Activated CD4-positive, alpha-beta T cell treated with anti-CD3 and anti-CD28 coated beads, Interleukin-2, Interleukin-4, amounts not matched to agents 100 ng/mL and 50 ng/mL, durations not matched to agents 16 hours and 8 hours (primary cell): ENCODE measurements around the gene POFUT2.

ENCODE experiments used
- DNase-seq: peaks from one replicate; pipeline ENCODE4 v3.0.0-alpha.2; 2020; ENCODE audit warnings: low spot score

Gene POFUT2

DNA sequence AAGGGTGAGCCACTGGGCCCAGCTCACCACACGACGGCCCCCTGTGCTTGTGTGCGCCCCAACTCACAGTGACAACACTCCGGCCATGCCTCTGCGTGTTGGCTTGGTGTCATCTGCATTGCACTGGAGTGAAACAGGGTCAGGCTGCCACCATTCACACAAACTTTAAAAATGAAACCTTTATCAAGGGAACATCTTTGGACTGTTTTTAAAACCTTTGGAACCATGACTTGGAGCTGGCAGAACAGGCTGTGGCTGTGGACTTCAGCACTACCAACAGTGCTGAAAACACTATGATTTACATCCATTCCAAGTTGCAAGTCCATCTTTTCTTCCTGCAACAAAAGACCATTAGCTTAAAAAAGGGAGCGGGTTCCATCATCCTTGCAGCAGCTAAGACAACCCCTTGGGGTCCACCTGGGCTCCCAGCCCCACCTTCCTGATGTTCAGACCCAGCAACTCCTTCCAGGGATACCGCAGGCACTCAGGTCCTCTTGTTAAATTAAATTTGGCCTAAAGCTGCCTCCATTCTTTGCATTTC is 25.6 kb downstream of the POFUT2 start:
- DNase-seq: no peak

DNA sequence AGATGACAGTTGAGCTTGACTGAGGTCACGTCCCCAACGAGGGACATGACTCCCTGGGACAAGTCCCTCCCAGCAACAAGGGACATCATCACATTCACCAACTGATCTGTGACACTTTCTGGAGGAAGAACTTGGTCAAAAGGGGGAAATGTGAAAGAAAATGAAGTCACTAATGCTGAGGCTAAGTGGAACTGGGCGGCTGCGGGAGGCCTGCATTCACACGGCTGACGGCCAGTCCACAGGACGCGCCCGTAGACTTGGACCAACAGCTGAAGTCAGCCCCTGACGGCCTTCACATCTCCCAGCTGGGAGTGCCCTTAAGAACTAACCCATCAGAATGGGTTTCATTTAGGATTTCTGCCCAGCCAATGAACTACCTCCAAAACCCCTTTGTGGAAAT is 26.6 kb downstream of the POFUT2 start:
- no peak for DNase-seq

DNA sequence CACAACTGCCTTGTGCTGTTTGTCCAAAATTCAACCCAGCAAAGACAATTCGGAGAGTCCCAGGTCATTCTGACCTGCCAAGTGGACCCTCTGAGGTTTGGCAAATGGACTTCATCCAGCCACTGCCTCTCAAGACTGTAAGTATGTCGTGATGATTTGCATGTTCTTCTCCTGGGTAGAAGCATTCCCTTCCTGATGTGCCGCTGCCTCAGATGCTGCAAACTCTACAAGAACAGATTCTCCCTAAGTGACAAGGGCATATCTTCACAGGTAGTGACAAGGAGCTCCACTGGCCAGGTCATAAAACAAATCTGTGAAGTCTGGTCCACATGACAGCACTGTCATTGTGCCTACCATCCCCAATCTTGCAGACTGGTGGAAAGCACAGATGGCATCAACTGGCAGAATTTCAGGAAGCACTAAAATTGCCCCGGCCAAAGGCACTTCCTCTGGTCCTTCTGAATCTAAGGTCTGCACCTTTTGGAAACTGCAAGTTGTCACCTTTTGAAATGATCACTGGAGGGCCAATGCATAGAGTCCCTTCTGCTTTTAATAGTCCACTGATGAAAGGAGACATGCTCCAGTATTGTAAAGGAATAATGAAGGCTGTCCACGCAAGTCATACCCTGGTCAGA is 27.4 kb downstream of the POFUT2 start:
- no peak for DNase-seq

DNA sequence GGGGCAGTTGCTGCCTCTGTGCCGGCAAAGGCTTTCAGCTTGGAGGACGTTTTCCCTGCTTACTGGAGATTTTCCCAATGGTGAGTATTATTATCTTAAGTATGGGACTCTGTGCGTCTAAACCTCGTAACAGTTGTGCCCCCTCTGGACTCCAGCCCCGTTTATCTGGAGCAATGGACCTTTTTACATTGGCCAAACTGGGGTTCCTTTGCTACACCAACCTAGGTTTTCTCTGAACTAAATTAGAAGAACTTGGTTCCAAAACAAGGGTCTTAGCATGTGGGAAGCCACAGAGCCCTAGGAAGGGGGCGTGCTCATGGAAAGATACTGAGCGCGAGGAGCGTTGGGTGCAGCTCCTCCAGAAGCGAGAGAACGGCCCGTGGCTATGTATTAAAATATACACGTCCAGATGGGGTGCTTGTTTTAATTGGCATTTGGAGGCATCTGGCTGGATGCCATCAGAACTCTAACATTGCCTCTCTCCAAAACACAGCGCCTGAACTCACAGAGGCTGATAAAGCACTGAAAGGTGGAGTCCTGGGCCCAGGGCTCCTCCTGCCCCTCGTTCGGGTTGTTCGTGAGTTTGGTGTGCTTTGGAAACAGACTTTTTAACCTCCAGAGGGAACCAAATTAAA is 28.4 kb downstream of the POFUT2 start:
- no peak for DNase-seq

DNA sequence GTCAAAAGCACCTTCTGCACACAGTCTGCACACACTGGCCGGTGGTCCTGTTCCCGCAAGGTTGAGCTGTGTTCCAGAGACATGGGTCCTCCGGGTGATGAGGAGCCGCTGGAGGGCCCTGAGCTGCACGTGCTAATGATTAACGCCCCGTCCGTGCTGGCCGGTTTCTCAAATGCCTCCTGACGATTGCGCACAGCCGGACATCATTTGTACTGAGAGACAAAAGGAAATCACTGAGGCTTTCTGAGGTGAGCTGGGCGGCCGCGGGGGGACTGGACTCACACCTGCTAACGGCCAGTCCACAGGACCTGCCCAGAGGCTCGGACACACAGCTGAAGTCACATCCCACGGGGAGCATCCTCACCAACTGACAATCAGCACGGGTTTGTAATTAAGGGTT is 29.2 kb downstream of the POFUT2 start:
- DNase-seq: no peak

DNA sequence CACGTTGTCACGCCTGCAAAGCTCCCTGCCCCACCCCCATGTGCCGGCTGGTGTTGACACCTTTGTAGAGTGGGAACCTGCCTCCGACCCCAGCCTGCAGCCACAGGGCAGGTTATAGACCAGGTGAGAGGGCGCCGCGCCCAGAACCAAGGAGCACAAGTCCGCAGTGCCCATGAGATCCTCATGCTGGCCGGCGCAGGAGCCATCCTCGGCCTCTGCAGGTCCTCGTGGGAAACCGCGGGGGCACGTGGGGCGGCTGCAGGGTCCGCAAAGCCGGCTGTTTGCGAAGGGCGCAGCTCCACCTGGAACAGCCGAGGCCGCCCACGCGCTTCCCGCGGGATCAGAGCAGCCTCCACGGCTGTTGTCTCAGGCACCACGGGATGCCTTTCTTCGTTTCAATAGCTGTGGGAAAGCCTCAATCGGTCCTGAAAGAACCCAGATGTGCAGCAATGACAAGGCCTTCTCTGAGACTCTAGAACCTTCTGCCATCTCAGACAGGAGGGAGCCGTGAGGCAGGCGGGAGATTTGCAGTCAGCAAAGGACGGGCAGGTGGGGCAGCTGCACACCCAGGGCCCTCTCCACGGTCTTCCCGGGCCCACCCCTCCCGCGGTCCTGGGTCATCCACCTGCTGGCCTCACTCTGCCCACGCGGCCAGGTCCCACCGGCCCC is 29.9 kb downstream of the POFUT2 start:
- no peak for DNase-seq

DNA sequence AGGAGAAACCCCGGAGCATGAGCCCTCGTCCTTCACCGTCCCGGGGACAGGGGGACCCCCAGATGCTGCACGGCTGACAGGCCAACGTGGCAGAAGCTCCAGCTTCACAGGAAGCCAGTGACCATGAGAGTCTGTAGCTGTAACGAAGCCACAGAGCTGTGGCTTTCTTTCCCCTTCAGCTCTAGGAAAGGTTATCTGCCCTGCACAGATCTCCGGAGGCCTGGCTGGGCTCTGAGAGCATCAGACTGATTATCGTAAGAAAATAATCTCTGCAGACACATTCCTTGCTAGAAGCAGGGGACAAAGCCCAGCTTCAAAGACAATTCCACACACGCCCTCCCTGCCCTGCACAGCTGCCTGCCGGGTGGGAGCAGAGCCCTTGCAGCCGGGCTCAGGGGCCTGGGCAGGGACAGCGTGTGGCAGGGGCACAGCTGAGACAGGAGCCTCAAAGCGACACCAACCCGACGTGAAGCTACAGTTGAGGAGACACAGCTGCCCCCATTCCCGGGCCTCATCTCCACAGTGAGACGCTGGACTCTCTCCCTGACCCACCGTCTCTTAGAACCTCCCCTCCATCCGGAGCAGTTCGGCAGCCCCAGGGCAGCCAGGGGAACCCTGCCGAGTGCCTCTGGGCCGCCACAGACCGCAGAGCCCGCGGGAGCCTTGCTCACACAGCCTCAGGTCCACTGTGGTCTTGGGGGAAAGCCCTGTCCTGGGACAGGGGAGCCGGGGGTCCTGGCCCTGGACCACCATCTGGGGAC is 30.6 kb downstream of the POFUT2 start:
- DNase-seq: no peak

DNA sequence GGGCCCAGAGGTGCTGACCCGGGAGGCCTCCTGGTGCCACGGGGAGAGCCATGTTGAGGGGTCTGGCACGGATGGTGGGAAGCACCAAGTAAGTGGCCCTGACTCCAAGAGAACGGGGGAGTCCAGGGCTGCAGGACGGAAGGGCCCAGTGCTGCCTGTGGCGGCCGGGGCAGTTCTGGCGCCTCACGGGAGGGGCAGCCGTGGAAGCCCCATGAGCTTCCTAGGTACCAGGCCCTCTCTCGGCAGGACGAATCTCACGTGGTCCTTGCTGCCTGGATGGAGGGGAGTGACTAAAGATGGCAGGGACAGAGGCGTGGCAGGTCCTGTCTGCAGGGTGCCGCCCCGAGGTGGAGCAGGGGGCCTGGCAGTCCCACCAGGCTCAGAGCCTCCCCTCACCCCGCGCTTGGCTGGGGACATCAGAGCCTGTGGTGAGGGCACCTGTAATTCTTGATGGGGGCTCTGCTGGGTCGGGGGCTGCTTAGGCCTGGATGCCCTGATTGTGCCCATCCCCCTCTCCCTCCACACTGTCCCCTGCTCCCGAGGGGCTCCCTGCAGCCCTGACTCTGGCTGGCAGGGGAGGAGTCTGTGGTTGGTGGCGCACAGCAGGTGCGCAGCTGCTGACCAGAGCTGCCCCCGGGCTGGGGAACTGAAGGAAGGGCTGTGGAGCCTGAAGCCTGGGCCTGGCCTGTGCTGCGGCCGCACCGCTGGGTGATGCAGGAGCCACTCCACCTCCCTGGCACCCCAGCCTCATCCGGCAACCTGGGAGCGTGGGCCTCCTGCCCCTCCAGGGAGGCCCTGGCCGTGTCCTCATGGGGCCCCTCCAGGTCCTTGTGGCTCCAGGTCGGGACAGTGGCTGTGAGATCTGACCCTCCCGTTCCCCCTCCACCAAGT is 31.4 kb downstream of the POFUT2 start:
- no peak for DNase-seq

DNA sequence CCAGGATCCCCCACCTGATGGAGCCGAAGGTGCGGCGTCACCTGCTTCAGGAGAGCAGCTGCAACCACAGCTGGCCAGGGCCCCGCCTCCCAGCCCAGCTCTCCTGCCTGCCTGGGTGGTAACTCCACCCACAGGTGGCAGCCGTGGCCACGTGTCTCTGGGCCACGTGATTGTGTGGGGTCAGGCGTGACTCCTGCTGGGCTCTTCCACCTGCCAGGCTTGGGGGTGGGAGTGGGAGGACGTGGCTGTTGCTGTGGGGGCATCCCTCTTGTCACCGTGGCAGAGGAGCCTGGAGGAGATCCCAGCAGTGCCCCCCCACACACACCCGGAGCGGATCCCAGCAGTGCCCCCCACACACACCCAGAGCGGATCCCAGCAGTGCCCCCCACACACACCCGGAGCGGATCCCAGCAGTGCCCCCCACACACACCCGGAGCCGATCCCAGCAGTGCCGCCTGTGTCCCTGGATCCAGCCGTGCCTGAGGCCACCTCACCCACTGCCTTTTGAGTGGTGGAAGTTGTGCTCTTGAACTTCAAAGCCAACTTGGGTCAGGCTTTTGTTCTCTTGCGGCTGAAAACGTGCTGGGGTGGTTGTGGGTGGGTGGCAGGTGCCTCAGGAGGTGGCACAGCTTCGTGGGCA is 32.2 kb downstream of the POFUT2 start:
- DNase-seq: no peak

DNA sequence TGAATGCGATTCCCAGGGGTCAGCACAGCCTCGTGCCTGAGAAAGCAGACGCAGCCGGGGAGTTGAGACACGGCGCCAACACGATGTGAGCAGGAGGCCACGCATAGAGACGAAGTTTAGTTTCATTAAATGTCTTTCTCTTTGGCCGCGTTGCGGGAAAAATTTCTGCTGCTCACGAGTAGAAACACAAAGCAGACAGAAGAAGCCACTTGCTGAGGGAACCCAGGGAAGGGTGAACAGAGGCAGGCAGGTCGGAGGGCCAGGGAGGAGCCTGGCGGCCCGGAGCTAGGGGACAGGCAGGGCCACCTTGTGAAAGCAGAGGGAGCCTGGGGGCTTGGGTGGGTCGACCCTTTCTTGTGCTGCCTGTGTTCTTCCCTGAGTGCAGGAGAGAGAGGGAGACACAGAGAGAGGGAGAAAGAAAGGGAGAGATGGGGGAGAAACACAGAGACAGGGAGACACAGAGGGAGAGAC is 33.2 kb downstream of the POFUT2 start:
- no peak for DNase-seq

DNA sequence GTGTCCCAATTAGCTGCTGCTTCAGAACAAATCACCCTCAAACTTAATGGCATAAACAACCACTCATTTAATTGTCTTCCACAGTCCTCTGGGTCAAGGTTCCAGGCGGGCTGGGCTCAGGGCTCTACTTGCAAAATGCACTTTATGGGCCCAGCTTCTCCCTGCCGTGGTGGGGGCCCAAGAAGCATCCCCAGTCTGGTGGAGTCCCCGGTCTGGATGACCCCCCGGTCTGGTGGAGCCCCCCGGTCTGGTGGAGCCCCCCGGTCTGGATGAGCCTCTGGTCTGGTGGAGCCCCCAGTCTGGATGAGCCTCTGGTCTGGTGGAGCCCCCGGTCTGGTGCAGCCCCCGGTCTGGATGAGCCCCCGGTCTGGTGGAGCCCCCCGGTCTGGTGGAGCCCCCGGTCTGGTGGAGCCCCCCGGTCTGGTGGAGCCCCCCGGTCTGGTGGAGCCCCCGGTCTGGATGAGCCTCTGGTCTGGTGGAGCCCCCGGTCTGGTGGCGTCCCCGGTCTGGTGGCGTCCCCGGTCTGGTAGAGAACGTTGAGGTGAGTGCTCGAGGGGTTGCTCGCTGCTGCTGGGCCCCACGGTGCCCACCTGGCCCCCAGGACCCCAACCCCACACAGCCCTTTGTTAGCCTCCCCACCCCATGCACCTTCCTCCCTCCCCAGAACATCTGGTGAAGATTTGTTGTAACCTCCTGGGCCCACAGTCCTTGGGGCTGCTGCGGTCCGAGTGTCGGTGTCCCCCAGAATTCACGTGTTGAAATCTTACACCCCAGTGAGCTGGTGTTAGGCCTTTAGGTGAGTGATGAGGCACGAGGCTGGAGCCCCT is 33.8 kb downstream of the POFUT2 start:
- DNase-seq: no peak

DNA sequence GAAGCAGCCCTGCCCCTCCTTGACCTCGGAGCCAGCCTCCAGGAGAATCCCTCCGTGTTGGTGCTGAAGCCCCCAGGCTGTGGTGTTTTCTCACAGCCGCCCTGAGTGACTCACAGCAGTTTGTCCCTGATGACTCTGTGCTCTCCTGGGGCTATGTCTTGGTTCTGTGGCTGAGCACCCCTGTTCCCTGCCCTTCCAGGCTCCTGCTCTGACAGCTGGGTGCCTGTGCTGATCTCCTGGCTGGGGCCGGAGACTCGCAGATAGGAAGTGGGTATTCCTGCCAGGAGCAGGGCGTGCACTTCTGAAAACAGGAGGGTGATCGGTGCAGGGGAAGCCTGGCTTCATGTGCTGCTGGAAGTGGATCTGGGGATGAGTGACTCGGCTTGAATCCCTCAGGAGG is 34.5 kb downstream of the POFUT2 start:
- DNase-seq: no peak

DNA sequence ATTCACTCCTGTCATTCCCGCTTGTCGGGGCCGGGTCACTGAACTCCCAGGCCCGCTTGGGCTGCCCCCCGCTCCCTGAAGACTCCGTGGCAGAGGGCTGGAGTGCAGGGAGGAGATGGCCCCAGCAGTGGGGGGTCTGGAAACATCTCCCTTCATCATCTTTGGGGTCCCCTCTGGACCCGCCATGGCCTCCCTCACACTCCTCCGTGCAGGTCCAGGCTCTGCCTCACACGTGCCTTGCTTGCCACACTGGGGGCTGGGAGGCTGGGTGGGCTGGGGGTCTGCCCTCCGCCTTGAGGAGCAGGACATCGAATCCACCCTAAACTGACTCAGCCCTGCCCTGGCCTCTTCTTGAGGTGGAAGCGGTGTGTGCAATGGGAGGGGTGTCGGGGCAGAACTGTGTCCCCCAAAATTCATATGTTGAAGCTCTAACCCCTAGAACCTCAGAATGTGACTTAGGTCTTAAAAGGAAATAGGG is 35.2 kb downstream of the POFUT2 start:
- DNase-seq: no peak

DNA sequence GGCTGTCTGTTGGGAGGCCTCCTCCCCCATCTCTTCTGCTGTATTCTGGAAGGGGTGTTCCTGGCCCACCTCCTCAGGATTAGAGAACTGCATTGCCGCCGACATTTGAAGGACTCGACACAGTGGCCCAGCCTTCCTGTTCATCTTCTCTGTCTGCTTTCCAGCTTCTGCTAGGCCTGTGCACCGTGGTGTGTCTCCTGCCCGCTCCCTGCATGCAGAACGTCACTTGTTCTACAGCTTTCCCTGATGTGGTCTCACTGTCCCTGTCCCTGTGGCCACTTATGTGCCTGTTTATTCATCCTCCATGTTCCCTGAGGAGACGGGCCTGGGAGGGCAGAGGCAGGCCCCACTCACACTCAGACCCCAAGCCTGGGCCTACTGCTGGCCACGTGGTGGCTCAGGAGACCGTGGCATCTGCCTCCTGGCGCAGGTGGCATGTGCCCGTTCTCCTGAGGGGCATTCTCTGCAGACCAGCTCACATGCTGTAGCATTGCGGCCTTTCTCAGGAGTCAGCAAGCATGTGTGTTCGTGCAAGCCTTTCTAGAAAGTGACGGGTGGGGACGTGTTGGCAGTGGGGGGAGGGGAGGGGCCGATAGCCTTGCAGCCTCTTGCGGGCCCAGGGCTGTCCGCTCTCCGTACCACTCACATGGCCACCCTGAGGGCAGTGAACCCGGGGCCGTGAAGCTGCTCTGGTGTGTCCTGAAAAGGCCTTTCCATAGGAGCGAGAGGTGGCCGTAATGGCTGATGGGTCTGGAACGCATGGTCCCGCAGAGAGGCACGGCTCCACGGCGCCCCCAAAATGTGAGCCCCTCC is 35.9 kb downstream of the POFUT2 start:
- no peak for DNase-seq

DNA sequence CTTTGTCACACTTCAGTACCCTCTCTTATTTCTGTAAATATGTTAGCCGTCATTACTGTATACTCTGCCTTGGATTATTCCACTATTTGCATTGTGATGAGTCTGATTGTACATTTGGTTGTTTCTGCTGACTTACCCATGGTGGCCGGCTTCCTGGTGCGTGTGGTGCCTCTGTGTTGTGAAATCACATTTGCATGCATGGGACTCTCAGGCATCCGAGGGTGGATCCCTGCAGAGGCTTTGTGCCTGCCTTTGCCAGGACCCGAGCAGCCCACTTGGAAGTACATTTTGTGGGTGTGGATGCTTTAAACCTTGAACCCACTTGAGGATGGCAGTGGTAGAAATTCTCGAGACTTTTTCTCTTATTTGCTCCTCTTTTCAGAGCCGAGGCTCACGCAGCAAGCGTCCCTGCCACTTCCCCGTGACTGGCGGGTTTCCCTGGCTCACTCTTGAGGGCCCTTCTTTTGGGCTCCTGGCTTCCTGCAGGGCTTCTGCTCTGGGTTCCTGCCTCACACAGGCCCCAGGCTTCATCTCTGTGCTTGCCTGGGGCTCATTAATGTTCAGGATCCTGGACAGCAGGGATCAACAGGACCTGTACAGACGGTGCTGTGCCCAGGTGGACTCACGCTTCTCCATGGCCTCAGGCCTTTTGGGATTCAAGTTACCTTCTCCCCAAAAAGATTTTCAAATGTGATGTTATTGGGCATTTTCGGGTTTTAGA is 36.6 kb downstream of the POFUT2 start:
- no peak for DNase-seq

DNA sequence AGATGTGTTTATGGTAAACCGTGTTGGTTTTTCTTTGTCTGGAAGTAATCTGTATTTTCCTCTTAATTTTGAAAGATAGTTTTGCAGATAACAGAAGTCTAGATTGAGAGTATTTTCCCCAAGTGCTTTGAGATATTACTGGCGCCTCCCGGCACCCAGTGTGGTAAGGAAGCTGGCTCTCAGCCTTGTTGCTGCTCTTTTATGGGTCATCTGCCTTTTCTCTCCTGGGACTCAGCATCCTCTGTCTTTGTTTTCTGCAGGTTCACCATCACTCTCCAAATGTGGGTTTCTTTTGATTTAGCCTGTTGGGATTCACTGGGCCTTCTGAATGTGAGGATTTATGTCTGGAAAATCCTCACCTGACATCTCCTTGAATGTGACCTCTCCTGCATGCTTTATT is 37.4 kb downstream of the POFUT2 start:
- DNase-seq: no peak

DNA sequence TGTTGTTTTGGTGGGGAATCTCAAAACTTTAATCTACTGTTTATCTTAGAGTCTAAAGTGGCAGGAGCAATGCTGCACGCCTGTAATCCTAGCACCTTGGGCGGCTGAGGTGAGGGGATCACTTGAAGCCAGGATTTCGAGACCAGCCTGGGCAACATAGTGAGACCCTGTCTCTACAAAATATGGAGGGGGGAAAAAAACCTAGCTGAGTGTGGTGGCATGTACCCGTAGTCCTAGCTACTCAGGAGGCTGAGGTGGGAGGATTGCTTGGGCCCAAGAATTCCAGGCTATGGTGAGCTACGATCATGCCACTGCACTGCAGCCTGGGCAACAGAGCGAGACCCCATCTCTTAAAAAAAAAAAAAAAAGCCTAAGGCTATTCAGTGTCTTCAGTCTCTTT is 38.1 kb downstream of the POFUT2 start:
- no peak for DNase-seq

DNA sequence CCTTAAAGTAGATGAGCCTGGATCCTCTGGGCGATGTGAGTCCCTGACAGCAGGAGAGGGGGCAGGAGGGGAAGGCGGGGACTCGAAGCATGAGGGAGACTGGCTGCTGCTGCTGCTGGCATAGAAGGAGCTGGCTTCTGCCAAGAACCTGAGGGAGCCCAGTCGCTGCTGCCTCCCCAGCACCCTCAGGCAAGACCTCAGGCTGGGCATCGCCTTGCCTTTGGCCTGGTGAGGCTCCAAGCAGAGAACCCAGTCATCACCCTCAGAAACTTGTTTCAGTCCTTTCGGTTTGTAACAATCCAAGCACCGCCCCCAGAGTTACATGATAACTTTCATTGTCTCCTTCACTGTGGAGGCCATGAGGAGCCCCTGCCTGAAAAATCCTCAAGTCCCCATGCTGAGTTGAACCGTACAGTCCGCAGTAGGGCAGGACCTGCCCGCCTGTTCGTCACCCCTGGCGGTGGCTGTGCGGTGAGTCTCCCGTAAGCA is 38.8 kb downstream of the POFUT2 start:
- DNase-seq: no peak
